ENCODE data around the gene NABP1. TPM values are rescaled to one million over a fixed set of nuclear protein-coding genes. Genes with fewer than 3 reads are reported as not detected.

Gene NABP1
- total and polyA plus RNA-seq, 10 of the 15 experiments (the other 5 are each of a cell fraction or from before 2014, with no cell fraction given): 22.9 to 65.7 (median 39.9) TPM

- TF ChIP-seq SRF (IDR thresholded peaks at IDR 0.05; ENCODE audit: low read depth in 2 of 2, low read length in 2 of 2) (no peak), BRCA1 (IDR thresholded peaks at IDR 0.05; ENCODE audit: low read depth, low read length) (no peak), JUND (IDR thresholded peaks at IDR 0.05; ENCODE audit: low read depth, low read length) (no peak), ZNF207 (IDR thresholded peaks at IDR 0.05; ENCODE audit: borderline replicate concordance) (0 out of 2 replicates have a peak, but pooled peaks have one; percentile 25), CREB1 (IDR thresholded peaks at IDR 0.05; ENCODE audit: low read depth) (peak; percentile 84), WRNIP1 (IDR thresholded peaks at IDR 0.05; ENCODE audit: borderline replicate concordance, low read depth, low read length) (no peak), POU2F2 (IDR thresholded peaks at IDR 0.05; ENCODE audit: borderline replicate concordance, low read depth, low read length) (no peak), POLR2A (IDR thresholded peaks at IDR 0.05; ENCODE audit: low read depth, low read length) (0 out of 2 replicates have a peak, but pooled peaks have one; percentile 22), CBX5 (IDR thresholded peaks at IDR 0.05; ENCODE audit: low read depth) (no peak), NBN (IDR thresholded peaks at IDR 0.05) (0 out of 2 replicates have a peak, but pooled peaks have one; percentile 29), CBX3 (IDR thresholded peaks at IDR 0.05; ENCODE audit: borderline replicate concordance, low read depth) (no peak), MYC (IDR thresholded peaks at IDR 0.05; ENCODE audit: insufficient read depth, insufficient read length, insufficient replicate concordance, low read length, severe bottlenecking) (no peak), HCFC1 (IDR thresholded peaks at IDR 0.05; ENCODE audit: low read length) (no peak), KLF5 (IDR thresholded peaks at IDR 0.05; ENCODE audit: partially characterized antibody) (no peak), NR2C2 (IDR thresholded peaks at IDR 0.05; ENCODE audit: borderline replicate concordance, control insufficient read depth, insufficient read length, low read depth) (no peak), IKZF2 (IDR thresholded peaks at IDR 0.05) (peak; percentile 28 to 69; a peak in 2 of 4 replicates), SMAD1 (IDR thresholded peaks at IDR 0.05; ENCODE audit: low read depth, partially characterized antibody) (no peak), EED (IDR thresholded peaks at IDR 0.05; ENCODE audit: low read depth) (peak; percentile 32; the same call in 1 of the 2 replicates), ZNF384 (IDR thresholded peaks at IDR 0.05; ENCODE audit: borderline replicate concordance, low read depth, low read length) (no peak), USF1 (IDR thresholded peaks at IDR 0.05; ENCODE audit: borderline replicate concordance, extremely low read length, insufficient read depth, low read depth, low read length) (no peak), CBFB (IDR thresholded peaks at IDR 0.05; ENCODE audit: low read depth) (no peak), FOXM1 (IDR thresholded peaks at IDR 0.05; ENCODE audit: low read depth, low read length) (no peak), CREM (IDR thresholded peaks at IDR 0.05; ENCODE audit: low read depth) (peak; percentile 35)
- TF ChIP-seq, protein P1, sequence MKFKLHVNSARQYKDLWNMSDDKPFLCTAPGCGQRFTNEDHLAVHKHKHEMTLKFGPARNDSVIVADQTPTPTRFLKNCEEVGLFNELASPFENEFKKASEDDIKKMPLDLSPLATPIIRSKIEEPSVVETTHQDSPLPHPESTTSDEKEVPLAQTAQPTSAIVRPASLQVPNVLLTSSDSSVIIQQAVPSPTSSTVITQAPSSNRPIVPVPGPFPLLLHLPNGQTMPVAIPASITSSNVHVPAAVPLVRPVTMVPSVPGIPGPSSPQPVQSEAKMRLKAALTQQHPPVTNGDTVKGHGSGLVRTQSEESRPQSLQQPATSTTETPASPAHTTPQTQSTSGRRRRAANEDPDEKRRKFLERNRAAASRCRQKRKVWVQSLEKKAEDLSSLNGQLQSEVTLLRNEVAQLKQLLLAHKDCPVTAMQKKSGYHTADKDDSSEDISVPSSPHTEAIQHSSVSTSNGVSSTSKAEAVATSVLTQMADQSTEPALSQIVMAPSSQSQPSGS (IDR thresholded peaks at IDR 0.05; ENCODE audit: low read length): peak; percentile 34; the same call in 1 of the 2 replicates
- TF ChIP-seq, protein P2, sequence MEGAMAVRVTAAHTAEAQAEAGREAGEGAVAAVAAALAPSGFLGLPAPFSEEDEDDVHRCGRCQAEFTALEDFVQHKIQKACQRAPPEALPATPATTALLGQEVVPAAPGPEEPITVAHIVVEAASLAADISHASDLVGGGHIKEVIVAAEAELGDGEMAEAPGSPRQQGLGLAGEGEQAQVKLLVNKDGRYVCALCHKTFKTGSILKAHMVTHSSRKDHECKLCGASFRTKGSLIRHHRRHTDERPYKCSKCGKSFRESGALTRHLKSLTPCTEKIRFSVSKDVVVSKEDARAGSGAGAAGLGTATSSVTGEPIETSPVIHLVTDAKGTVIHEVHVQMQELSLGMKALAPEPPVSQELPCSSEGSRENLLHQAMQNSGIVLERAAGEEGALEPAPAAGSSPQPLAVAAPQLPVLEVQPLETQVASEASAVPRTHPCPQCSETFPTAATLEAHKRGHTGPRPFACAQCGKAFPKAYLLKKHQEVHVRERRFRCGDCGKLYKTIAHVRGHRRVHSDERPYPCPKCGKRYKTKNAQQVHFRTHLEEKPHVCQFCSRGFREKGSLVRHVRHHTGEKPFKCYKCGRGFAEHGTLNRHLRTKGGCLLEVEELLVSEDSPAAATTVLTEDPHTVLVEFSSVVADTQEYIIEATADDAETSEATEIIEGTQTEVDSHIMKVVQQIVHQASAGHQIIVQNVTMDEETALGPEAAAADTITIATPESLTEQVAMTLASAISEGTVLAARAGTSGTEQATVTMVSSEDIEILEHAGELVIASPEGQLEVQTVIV (IDR thresholded peaks at IDR 0.05; ENCODE audit: borderline replicate concordance, partially characterized antibody): no peak
Measured at GRCh38 chr2:191679818-191680600, 2.1 kb downstream of the NABP1 start (continued).
